ENCODE measurements around the gene MAST3. TPM values are rescaled to one million over a fixed set of nuclear protein-coding genes. Genes with fewer than 3 reads are reported as not detected.

The MAST3 gene
- total RNA-seq, 2 donors from 2014 or later: 33.6 to 38.6 TPM

- no peak for DNase-seq
Observed at GRCh38 chr19:18107235-18107634, 9.7 kb downstream of the MAST3 start.

GRCh38 chr19:18108897-18109296 lies 11.3 kb downstream of the MAST3 start:
- peak; percentile 49 to 53 for DNase-seq
- intact Hi-C loops (cut with DNase I, micrococcal nuclease): no loop called here
- peak; percentile 46 for ATAC-seq

More at GRCh38 chr19:18107235-18107634, 9.7 kb downstream of the MAST3 start:
- intact Hi-C loops (cut with DNase I, micrococcal nuclease): no loop called here
- no peak for ATAC-seq

DNA sequence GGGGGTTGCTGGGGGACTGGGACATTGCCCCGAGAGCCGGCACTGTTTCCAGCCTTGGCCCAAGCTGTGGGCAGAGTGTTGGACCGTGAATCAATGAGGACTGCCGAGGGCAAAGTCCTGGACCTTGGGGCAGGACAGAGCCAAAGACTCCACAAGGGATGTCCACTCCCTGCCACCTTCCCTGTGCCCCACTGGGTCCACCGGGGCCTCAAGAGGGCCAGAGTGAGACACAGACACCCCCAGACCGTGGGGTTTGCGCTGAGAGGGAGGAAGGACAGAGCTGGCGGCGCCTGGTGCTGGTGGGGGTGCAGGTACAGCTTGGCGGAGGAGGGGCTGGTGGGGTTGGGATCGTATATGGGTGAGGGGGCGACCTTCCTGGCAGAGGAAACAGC lies 11.8 kb downstream of the MAST3 start:
- ATAC-seq: peak; percentile 51
- peak; percentile 42 to 61 for DNase-seq
- intact Hi-C loops (cut with DNase I, micrococcal nuclease): no loop called here

GRCh38 chr19:18109733-18110608 lies 12.4 kb downstream of the MAST3 start:
- DNase-seq (peak; percentile 73 to 79), ATAC-seq (peak; percentile 70)
- intact Hi-C loops (cut with DNase I, micrococcal nuclease): loop anchor here (5.0 to 10.0 kb wide), 2 partner anchors 55 to 57 kb away; no protein-coding TSS in a partner anchor

DNA sequence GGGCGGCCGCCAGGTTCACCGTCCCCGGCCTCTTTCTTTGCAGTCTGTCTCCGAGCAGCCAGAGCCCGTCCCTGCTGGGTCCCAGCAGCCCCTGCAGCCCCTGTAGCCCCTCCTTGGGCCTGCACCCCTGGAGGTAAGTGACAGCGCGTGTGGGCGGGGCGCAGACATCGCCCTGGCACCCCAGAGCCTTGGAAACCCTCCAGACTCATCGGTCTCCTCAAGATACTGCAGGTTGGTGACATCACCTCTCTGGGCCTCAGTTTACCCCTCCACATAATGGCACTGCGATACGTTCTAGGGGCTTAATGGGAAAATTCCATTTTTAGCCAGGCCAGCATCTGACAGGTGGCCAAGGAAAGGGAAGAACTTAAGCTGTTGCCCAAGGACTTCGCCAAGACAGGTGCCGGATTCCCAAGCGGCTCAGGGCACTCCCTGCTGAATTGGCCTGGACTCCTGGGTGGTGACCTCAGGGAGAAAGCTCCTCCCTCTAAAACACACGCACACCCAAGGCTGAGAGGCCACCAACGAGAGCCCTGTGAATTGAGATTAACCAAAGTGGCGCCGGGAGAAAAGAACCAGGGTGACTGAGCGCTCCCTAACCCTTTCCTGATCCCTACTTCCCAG lies 13.1 kb downstream of the MAST3 start:
- DNase-seq (peak; percentile 66 to 83), ATAC-seq (peak; percentile 69)
- intact Hi-C loops (cut with DNase I, micrococcal nuclease): loop anchor here (5.0 to 10.0 kb wide), 2 partner anchors 54 to 57 kb away; no protein-coding TSS in a partner anchor

GRCh38 chr19:18112989-18113478 lies 15.5 kb downstream of the MAST3 start:
- peak; percentile 35 for ATAC-seq
- peak; percentile 82 to 93 for DNase-seq
- intact Hi-C loops (cut with DNase I, micrococcal nuclease): loop anchor here (5.0 to 10.0 kb wide), 2 partner anchors 52 to 54 kb away; no protein-coding TSS in a partner anchor

- no peak for DNase-seq
- no peak for ATAC-seq
- intact Hi-C loops (cut with DNase I, micrococcal nuclease): loop anchor here (5.0 to 10.0 kb wide), 2 partner anchors 51 to 53 kb away; no protein-coding TSS in a partner anchor
Observed at GRCh38 chr19:18113827-18114226, 16.2 kb downstream of the MAST3 start.

DNA sequence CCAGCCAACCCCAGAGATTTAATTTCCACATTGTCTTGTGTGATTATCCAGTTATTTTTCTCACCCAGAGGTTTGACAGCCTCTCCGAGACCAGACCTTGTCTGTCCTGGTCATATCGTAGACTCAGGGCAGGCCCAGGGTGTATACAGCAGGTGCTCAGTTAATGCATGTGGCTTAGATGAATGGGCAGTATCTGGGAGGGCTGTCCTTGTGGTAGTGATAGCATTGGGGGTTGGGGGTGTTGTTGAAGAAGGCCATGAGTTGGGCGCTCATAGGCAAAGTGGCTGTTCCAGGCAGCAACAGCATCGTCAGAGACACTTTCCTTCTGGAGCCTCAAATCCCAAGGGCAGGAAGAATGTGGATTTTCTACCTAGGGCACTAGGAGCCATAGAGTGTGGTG lies 16.9 kb downstream of the MAST3 start:
- no peak for ATAC-seq
- intact Hi-C loops (cut with DNase I, micrococcal nuclease): loop anchor here (5.0 to 10.0 kb wide), 2 partner anchors 50 to 53 kb away; no protein-coding TSS in a partner anchor
- DNase-seq: no peak

GRCh38 chr19:18117364-18117691 lies 19.8 kb downstream of the MAST3 start:
- intact Hi-C loops (cut with DNase I, micrococcal nuclease): loop anchor here in 1 of 2 donors (10.0 kb wide), 1 partner anchor 47 kb away; no protein-coding TSS in a partner anchor
- DNase-seq (no peak), ATAC-seq (no peak)

GRCh38 chr19:18117692-18118378 lies 20.3 kb downstream of the MAST3 start:
- peak; percentile 92 for ATAC-seq
- intact Hi-C loops (cut with DNase I, micrococcal nuclease): loop anchor here in 1 of 2 donors (10.0 kb wide), 1 partner anchor 47 kb away; no protein-coding TSS in a partner anchor
- DNase-seq: peak; percentile 86 to 95

DNA sequence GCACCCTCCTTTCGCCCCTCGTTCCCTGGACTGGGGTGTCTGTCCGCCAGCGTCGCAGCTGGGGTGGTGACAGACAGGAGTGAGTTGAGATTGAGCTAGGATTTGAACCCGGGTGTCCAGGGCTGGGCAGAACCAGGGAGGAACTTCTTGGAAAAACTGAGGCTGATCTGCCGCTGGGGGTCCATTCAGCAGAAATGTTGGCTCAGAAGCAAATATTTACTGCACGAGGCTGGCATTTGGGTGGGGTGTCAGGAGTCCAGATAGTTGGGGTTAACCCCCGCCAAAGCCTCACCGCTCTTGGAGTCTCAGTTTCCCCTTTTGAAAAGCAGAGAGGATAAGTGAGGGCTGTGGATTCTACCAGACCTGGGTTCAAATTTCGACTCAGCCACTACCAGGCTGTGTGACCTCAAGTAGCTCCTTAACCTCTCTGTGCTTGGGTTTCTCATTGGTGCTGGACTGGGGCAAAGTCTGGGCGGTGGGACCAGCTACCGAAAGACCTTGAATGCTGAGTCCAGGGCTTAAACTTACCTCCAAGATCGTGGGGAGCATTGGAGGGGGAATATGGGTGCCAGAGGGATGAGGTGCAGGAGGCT lies 20.9 kb downstream of the MAST3 start:
- no peak for ATAC-seq
- no peak for DNase-seq
- intact Hi-C loops (cut with DNase I, micrococcal nuclease): loop anchor here in 1 of 2 donors (10.0 kb wide), 1 partner anchor 46 kb away; no protein-coding TSS in a partner anchor

DNA sequence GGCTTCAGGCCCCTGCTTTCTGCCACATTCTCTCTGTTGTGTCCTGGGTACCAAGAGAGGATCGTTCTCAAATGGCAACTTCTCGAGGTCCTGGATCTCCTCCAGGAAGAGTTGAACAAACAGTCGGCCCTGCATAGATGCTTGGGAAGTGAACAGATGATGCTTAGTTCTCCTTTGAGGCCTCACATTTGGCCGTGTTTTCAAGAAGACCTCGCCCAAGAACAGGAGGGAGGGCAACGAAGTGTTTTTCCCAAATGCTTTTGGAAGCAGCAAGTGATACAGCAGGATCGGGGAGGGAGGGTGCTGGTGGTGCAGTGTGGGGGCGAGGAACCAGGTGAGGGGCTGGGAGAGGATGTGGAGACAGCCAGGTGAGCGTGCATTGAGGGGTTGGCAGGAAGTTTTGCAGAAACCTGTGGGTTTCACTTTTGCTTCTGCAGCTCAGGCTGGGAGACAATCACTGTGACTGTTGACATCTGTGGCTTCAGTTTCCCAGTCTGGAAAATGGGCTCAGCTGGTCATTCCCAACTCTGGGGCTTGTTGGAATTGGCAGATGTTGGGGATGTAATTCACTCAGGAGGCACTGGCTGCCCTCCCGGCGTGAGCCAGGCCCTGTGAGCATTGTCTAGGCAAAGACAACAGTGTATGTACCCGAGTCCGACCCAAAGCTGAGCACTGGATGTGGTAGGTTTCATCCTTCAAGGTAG lies 21.6 kb downstream of the MAST3 start:
- ATAC-seq (no peak), DNase-seq (no peak)
- intact Hi-C loops (cut with DNase I, micrococcal nuclease): loop anchor here in 1 of 2 donors (10.0 kb wide), 1 partner anchor 46 kb away; no protein-coding TSS in a partner anchor

- ATAC-seq (no peak), DNase-seq (peak in 1 of 2 donors; percentile 31)
- intact Hi-C loops (cut with DNase I, micrococcal nuclease): loop anchor here in 1 of 2 donors (10.0 kb wide), 1 partner anchor 45 kb away; no protein-coding TSS in a partner anchor
Observed at GRCh38 chr19:18119717-18120105, 22.1 kb downstream of the MAST3 start.

- DNase-seq (no peak), ATAC-seq (no peak)
- intact Hi-C loops (cut with DNase I, micrococcal nuclease): no loop called here
Observed at GRCh38 chr19:18120127-18120526, 22.5 kb downstream of the MAST3 start.

- DNase-seq (no peak), ATAC-seq (no peak)
- intact Hi-C loops (cut with DNase I, micrococcal nuclease): no loop called here
Observed at GRCh38 chr19:18121166-18121565, 23.6 kb downstream of the MAST3 start.

DNA sequence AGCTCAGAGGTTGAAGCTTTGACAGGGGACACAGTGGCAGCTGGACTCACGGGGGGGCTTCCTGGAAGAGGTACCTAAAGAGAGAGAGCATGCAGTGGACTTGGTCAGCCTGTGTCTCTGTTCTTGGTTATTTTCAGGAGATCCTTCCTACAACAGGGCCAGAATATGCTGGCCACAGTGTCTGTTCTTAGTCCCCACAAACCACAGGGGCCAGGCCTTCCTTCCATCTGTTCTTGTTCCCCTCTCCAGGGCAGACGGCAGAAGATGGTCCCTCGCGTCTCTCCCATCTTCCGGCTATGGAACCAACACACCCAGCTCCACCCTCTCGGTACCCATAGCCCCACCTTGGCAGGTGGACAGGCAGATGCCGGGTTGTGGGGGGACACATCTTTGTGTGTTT lies 24.8 kb downstream of the MAST3 start:
- intact Hi-C loops (cut with DNase I, micrococcal nuclease): no loop called here
- DNase-seq (no peak), ATAC-seq (no peak)

DNA sequence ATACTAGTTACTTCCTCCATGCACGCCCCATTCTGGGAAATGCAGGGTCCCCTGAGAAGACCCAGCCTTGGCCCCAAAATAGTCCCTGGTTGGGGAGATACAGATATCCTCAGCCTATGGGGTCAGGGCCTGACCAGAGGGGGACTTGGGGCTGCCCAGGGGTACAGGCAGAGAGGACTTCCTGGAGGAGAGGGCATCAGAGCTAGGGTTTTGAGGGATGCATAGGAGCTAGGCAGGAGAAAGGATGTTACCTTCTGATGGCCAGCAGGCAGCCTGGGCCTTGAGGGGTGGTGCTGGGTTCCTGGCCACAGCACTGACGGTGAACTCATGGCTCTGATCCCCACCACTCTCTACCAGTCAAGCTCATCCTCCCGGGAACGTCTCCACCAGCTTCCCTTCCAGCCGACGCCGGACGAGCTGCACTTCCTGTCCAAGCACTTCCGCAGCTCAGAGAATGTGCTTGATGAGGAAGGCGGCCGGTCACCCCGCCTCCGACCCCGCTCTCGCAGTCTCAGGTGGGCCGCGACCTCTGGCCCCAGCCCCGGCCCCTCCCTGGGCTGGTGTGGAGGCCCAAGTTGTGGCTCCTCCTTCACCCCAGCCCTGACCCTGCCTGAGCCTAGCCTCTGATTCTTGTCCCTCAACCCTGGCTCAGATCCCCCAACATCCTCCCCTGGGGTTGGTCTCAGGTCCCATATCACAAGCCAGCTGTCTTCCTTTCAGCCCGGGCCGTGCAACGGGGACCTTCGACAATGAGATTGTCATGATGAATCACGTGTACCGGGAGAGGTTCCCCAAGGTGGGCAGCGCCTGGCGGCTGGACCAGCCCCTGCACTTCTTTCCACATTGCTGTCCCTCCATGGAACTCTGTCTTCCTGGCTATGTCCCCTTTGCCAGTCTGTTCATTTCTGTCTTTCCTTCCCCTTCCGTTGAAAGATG lies 25.6 kb downstream of the MAST3 start:
- intact Hi-C loops (cut with DNase I, micrococcal nuclease): no loop called here
- ATAC-seq (no peak), DNase-seq (no peak)
